ENCODE results near the gene SH3TC2. TPM values are rescaled to one million over a fixed set of nuclear protein-coding genes. Genes with fewer than 3 reads are reported as not detected.

The SH3TC2 gene
- polyA plus RNA-seq, 1 experiment, result 1.9 TPM

DNA sequence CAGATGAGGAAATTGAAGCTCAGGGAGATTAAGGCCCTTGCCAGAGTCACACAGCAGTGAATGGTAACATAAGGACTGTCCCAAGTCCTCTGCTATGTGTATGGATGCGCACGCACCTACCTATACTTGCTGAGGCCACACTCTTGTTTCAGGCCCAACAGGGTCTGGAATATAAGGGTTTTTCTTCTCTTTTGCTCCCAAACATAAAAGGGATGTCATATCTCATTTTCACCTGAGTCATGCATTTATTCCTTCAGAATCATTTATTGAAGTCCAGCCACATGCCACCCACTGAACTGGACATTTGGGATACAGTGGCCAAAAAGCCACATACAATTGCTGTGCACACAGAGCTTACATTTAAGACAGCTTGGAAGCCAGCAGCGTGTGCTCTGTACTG lies 92.0 kb downstream of the SH3TC2 start:
- no peak overlapping the region for H3K4me3 ChIP-seq (ENCODE audit: low read depth, low read length)
- CTCF ChIA-PET, result interaction anchor here (0.7 to 6.7 kb wide), 4 partner anchors 13 to 150 kb away, joined by 3 to 44 read pairs (median 4); no protein-coding TSS in a partner anchor

DNA sequence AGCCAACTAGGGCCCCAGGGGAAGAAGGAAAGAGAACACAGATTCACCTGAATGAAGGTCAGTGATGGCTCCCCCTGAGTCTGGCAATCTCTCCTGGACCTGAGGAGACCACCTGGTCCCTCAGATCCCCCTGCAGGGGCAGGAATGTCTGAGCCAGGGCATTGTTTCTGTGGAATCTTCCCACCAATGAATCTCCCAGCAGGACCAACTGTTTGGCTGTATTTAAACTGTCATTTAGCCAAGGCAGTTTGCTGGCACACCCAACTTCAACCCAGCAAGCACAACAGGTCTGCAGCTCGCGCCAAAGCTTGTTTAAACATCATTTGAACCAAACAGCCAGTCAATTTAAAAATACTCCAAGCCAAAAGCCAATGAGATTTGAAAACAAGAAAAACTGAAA lies 92.6 kb downstream of the SH3TC2 start:
- no peaks in the 10 kb centered on the region for H3K27me3 ChIP-seq (ENCODE audit: control insufficient read depth, insufficient read depth, low read length)
- no peak for TF ChIP-seq CTCF (IDR thresholded peaks at IDR 0.05; ENCODE audit: insufficient read depth, low read depth, low read length)
- no peak overlapping the region for H3K4me3 ChIP-seq (ENCODE audit: low read depth, low read length)
- H3K36me3 ChIP-seq (ENCODE audit: control insufficient read depth, insufficient read depth, low read length), result no peaks in the 10 kb centered on the region
- POLR2A ChIA-PET, result no interaction called here
- CTCF ChIA-PET, result interaction anchor here (0.7 to 6.7 kb wide), 4 partner anchors 12 to 231 kb away, joined by 3 to 44 read pairs (median 4); no protein-coding TSS in a partner anchor
- no peak for DNase-seq (ENCODE audit: low read depth)

More for the DNA sequence above, 92.0 kb downstream of the SH3TC2 start:
- TF ChIP-seq CTCF (IDR thresholded peaks at IDR 0.05; ENCODE audit: insufficient read depth, low read depth, low read length), result no peak
- no peak for DNase-seq (ENCODE audit: low read depth)
- H3K36me3 ChIP-seq (ENCODE audit: control insufficient read depth, insufficient read depth, low read length), result no peaks in the 10 kb centered on the region
- no peaks in the 10 kb centered on the region for H3K27me3 ChIP-seq (ENCODE audit: control insufficient read depth, insufficient read depth, low read length)
- POLR2A ChIA-PET, result no interaction called here

GRCh38 chr5:148969291-148969690 lies 93.6 kb downstream of the SH3TC2 start:
- CTCF ChIA-PET, result interaction anchor here (0.7 to 6.7 kb wide), 4 partner anchors 11 to 230 kb away, joined by 3 to 44 read pairs (median 3); no protein-coding TSS in a partner anchor
- no peak for DNase-seq (ENCODE audit: low read depth)
- POLR2A ChIA-PET, result no interaction called here
- H3K4me3 ChIP-seq (ENCODE audit: low read depth, low read length), result no peak overlapping the region
- H3K36me3 ChIP-seq (ENCODE audit: control insufficient read depth, insufficient read depth, low read length), result no peaks in the 10 kb centered on the region
- 0 out of 2 replicates have a peak, but pooled peaks have one; percentile 3 for TF ChIP-seq CTCF (IDR thresholded peaks at IDR 0.05; ENCODE audit: insufficient read depth, low read depth, low read length)
- H3K27me3 ChIP-seq (ENCODE audit: control insufficient read depth, insufficient read depth, low read length), result no peaks in the 10 kb centered on the region

GRCh38 chr5:148968311-148968710 lies 94.6 kb downstream of the SH3TC2 start:
- Histone ChIP-seq H3K27me3 (ENCODE audit: control insufficient read depth, insufficient read depth, low read length) (no peaks in the 10 kb centered on the region), H3K4me3 (ENCODE audit: low read depth, low read length) (no peak overlapping the region), H3K36me3 (ENCODE audit: control insufficient read depth, insufficient read depth, low read length) (no peaks in the 10 kb centered on the region)
- DNase-seq (ENCODE audit: low read depth), result no peak
- CTCF ChIA-PET, result interaction anchor here (1.0 to 6.7 kb wide), 2 partner anchors 10 to 147 kb away, joined by 4 to 44 read pairs; no protein-coding TSS in a partner anchor
- TF ChIP-seq CTCF (IDR thresholded peaks at IDR 0.05; ENCODE audit: insufficient read depth, low read depth, low read length), result no peak
- POLR2A ChIA-PET, result no interaction called here

DNA sequence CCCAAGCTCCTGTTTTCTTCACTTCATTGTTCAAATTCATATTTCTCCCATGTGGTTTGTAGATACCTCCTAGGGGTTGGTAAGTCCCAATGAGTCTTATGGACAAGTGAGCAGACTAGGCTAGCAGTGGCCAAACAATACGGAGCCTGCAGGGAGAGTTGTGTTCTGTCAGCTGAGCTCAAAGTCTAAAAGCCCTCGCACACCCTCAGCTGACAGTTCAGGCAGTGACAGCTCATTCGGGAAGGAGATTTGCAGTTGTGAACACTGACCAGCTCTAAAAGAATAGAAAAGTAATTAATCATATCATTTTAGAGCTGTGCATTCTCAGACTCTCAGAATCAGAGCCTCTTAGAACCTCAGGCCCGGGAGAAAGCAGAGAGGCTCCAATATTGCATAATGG lies 95.1 kb downstream of the SH3TC2 start:
- Histone ChIP-seq H3K27me3 (ENCODE audit: control insufficient read depth, insufficient read depth, low read length) (no peaks in the 10 kb centered on the region), H3K36me3 (ENCODE audit: control insufficient read depth, insufficient read depth, low read length) (no peaks in the 10 kb centered on the region), H3K4me3 (ENCODE audit: low read depth, low read length) (no peak overlapping the region)
- no peak for DNase-seq (ENCODE audit: low read depth)
- TF ChIP-seq CTCF (IDR thresholded peaks at IDR 0.05; ENCODE audit: insufficient read depth, low read depth, low read length), result no peak
- POLR2A ChIA-PET, result interaction anchor here (0.6 kb wide), 1 partner anchor 10 kb away, joined by 3 read pairs; no protein-coding TSS in a partner anchor
- CTCF ChIA-PET, result interaction anchor here (0.8 to 6.7 kb wide), 6 partner anchors 9 to 261 kb away, joined by 3 to 44 read pairs (median 4); no protein-coding TSS in a partner anchor
